Fibroblast of skin of right quadriceps (primary cell): ENCODE data around the gene OVCH1.

ENCODE experiments used
- DNase-seq: peaks from one replicate; pipeline ENCODE4 v3.0.0-alpha.2; 2013

OVCH1 gene, protein sequence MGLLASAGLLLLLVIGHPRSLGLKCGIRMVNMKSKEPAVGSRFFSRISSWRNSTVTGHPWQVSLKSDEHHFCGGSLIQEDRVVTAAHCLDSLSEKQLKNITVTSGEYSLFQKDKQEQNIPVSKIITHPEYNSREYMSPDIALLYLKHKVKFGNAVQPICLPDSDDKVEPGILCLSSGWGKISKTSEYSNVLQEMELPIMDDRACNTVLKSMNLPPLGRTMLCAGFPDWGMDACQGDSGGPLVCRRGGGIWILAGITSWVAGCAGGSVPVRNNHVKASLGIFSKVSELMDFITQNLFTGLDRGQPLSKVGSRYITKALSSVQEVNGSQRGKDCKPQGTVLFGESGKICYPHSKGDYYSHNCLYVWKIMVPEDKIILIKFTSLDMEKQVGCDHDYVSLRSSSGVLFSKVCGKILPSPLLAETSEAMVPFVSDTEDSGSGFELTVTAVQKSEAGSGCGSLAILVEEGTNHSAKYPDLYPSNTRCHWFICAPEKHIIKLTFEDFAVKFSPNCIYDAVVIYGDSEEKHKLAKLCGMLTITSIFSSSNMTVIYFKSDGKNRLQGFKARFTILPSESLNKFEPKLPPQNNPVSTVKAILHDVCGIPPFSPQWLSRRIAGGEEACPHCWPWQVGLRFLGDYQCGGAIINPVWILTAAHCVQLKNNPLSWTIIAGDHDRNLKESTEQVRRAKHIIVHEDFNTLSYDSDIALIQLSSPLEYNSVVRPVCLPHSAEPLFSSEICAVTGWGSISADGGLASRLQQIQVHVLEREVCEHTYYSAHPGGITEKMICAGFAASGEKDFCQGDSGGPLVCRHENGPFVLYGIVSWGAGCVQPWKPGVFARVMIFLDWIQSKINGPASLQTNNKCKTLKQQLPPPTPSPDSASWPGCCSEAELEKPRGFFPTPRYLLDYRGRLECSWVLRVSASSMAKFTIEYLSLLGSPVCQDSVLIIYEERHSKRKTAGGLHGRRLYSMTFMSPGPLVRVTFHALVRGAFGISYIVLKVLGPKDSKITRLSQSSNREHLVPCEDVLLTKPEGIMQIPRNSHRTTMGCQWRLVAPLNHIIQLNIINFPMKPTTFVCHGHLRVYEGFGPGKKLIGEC

DNA sequence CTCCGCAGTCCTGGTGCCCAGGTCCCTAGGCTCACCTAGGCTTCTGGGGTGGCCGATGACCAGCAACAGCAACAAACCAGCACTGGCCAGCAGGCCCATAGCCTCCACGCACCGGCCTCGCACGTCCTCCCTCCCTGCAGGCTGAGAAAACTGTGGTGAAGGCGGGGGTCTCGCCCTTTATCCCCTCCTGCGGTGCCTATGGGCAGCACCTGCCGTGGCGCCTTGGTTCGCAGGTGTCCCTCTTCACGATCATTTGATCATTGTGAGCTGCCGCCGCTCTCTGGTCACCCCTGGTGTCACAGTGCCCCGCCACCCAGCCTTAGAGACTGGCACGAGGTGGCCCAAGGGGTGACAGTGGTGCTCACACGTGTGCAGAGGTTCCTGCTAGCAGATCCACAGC is at the start of gene OVCH1:
TSS of gene OVCH1 (minus strand) at position 99 of the 400 bp plus-strand sequence. CDS start at position 99, 0 bp downstream.
- DNase-seq: no peak

DNA sequence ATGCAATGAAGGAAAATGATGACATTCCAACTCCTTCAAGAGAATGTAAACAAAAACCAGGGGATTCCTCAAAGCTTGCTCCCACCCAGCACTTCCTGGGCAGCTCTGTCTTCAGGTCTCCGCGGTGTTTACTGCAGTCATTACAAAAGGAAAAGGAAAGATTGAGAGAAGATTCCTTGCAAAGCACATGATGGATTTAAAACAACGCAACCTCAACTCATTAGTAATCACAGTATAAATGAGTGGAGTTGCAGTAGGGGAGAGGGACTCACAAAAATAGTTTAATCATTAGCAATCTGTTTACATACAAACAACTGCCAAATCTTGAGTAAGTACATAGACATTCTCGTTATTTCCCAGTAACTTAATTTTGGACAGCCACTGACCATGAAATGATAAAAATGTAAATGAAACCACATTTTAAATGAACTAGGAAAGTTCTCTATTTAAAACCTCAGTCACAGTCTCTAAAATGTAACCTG is 49.7 kb upstream of the OVCH1 start:
- peak; percentile 30 for DNase-seq

DNA sequence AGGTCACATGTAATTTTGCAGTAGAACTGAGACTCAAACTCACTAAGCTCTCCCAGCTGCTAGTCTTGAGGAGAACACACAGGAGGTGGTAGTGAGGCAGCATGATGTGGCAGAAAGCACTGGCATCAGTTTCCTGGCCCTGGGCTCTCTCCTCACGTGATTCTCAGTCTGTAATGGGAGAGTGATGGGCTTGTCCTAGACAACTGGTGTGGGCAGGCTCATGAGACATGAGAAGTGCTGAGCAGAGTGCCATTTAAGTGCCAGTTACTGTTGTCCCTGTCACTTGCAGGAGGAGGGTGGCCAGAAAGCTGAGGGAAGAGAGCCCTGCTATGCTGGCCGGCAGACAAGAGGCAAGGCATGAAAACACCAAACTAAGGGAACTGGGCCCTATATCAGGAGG is 48.5 kb upstream of the OVCH1 start:
- no peak for DNase-seq

DNA sequence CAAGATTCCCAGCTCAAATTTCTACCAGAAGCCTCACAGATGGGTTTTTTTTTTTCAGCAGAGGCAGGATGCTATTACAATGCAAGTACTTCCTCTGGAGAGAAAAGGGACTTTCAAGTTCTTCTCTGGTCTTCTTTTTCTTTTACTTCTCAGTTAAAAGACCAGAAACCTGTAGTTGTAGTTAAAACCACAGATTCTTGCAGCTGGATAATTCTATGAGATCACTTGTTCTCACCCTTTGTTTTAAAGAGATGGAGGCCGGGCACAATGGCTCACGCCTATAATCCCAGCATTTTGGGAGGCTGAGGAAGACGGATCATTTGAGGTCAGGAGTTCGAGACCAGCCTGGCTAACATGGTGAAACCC is 47.6 kb upstream of the OVCH1 start:
- DNase-seq: no peak

DNA sequence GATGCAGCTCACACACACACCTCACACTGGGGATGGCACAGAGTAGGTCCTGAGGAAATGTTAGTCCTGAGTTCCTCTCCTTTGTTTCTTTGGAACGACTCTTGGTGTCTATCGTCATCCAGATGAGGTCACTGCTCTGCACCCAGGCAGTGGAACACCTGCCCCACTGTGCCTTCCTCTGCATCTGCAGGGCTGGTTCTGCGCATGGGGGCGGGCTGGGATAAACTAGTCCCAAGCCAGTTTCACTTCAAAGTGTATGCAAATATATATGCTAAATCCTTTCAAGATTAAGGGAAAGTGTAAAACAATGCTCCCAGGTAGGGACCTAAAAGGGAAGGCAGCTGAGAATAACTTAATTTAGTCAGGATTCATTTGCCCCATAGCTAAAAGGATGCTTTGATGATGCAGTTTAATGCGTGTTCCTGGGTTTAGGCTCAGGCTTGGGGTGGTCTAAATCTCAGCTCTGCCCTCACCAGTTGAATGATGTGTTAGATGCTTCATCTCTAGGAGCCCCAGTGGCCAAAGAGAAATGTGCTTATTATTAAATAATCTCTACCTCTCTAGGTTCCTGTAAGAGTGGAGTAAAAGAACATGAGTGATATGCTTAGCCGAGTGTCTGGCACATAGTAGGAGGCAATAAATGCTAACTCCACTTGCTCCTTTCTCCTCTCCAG is 47.1 kb upstream of the OVCH1 start:
- no peak for DNase-seq

DNA sequence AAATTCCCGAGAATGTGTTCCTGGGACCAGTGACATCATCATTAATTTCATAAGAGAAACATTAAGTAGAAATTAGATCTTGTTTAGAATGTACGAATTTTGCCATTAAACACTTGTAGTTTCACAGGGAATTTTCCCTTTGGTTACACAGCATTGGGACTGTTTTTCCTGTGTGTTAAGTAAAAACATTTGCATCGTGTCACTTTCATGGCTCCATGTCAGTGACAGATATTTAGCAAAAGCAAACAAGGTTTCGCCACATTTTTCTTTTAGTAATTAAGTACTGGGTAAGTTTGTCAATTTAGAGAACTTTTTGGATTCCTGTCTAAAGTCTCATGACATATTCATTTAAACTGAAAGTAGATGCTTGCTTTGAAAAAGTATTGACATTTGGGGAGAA is 45.5 kb upstream of the OVCH1 start:
- DNase-seq: peak; percentile 13

DNA sequence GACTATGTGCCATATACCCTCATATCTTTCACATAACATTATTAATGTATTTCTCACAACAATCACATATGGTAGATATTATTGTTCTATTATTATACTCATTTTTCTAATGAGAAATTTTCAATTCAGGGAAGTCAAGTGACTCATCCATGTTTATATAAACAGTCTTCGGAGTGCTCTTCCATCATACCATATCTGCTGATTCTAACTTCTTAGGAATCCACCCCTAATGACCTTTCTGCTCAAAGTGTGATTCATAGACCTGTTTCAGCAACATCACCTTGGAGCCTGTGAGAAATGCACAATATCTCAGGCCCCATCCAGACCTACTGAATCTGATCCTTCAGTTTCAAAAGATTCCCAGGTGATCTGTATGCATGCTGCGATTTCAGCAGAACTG is 39.8 kb upstream of the OVCH1 start:
- peak; percentile 42 for DNase-seq

DNA sequence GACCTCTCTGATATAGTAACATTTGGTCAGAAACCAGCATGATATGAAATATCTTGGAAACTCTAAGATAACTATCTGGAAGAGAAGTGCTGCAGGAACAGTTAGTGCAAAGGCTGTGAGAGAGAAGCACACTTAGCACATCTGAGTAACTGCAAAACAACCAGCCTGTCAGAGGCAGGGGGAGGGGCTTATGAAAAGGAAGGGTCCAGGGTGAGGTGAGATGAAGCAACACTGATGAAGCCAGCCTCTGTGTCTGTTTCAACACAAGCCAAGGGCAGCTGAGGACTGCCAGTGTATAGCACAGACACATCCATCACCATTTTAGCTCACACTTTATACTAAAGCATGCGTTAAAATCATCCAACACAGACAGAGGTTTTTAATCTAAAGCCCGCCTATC is 37.4 kb upstream of the OVCH1 start:
- DNase-seq: no peak

DNA sequence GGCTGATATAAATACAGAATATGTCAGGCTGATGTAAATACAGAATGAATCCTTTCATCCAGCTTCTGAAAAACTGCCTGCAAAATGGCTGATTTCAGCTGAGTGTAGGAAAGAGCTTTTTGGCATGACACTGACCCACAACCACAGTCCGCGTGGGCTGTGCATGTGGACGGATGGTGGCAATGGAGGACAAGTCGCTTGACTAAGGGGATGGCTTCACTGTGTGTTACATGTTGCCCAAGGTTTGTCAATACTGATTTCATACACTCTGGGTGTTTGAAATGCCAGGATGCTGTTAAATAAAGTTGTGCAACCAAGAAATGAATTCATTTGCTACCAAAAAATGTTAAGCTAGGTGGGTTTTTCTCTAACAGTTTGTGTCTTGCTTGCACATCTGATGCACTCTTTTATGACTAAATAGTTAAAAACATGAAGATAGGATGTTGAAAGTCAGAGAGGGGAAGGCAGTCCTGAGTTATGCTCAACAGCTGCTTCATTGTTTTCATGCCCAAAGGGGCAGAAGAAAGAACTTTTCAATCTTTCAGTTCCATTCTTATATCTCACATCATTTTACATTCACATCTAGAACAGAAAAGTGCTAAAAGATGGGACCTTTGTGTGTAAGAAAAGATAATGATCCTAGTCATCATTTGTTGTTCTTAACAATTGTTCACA is 36.5 kb upstream of the OVCH1 start:
- no peak for DNase-seq

DNA sequence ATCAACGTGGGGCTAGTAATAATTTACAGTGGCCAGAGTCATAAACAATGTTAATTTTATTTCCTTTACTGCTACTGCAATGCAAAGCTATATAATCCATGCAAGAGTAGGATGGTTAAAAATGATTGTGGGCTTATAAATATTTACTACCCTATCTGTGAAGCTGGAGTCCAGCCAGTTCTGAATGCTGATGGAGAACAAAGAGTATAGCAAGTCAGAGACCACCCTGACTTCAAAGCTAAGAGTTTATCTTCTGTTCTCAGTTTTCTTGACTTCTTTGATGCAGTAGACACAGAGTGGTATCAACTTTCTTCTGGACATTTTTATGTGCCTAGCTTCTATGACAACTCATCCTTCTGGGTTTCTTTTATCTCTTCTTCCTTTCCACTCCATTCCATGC is 34.0 kb upstream of the OVCH1 start:
- DNase-seq: no peak

DNA sequence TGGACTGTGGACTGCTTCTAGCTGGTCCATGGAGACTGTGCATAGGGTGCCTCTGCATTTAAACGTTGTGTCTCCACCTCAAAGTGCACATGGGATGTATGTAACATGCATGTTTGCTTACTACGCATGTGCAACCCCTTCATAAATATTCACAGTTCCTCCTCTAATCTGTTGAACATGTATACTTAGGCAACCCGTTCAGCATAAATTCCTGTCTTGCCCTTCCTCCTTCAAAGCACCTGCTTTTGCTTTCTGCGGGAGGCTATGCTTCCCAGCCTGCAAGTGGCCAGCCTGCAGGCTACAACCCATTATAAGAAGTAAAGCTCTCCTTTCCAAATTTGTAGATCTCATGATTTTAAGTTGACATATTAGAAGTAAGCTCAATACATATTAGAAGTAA is 33.0 kb upstream of the OVCH1 start:
- no peak for DNase-seq

DNA sequence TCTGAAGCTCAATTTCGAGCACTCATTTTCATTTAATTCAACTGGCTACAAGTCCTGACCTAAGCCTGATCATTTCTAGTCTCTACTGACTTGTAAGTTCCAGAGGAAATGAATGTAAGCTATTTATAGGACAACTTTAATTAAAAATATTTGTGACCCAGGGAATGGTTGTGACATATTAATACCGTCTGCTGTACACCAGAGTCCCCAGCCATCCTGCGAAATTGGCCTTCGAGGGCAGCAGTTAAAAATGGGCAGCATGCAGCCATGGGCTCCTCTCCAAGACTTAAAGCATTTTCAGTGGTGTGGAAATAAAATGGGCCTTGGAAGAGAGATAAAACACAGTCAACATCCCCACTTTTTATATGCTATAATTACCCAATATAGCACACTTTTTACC is 30.7 kb upstream of the OVCH1 start:
- no peak for DNase-seq

DNA sequence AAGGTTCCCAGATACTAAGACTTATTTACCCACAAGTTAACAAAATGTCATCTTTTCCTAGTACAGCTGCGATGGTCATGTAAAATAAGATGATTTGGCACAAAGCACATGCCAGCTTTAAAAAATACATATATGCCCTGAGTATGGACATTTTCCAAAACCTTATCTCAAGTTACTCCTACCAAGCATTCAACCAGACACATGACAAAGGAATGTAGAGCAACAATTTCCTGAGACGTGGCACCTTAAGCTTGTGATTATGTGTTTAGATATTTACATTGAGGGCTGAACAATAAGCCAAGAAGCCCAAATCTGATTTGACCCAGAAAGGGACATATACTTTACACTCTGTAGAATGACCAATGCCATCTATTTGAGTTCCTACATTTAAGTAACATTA is 24.5 kb upstream of the OVCH1 start:
- DNase-seq: peak; percentile 12

DNA sequence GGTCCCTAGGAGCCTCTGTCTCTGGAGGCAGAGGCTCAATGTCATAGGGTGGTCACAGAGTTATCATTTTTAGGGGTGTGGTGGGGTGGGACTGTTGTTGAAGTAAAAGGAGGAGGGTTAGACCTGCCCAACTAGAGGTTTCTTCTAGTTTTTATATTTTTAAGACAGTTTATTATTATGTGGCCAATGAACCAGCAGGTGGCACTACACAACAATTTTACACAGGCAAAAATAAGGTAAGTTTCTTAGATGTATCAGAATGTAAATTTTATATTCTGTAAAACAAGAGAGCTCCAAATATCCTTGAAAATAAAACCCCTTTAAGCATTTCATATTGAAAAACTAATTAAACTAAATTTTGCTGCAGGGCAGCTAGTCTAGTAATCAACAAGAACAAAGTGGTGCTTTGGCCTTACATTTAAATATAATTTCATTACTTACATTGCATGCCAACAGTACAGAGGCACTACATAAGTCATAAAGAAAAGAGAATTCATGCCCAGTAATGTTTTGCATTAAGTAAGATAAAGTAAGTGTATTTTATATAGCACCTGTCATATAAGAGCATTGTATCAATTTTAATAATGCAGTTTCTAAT is 22.2 kb upstream of the OVCH1 start:
- peak; percentile 42 for DNase-seq

DNA sequence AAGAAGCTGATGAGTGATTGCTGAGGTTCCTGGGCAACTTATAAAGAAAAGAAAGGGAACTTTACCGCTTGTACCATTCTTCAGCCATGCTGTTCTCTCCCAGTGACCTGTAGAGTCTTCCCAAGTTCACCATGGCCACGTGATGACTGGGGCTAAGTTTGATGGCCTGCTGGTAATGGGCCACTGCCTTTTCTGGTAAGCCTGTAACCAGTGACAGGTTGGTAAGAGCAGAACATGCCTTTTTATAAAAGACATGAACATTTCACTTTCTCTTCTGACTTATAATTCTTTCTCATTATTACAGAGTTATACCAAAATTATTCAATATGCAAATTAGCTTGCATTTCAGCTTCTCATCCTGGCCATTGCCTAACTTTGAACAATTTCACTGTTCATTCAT is 20.9 kb upstream of the OVCH1 start:
- no peak for DNase-seq

DNA sequence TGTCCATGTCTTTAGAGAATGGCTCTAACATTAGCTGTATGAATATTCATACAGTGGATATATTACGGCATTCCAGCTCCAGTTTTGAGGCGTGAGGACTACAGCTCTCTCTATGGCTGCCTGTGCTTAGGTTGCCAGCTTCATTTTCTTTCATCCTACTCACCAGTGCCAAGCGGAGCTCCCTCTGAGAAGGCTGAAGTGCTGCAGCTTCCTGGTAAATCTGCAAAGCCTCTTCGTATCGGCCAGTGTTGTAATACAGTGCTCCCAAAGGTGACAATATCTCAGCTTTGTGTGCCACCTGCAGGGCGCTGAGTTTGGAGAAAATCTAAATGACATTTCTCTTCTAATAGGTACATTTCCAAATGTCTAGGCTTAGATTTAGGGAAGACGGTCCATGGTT is 19.8 kb upstream of the OVCH1 start:
- DNase-seq: peak; percentile 1

DNA sequence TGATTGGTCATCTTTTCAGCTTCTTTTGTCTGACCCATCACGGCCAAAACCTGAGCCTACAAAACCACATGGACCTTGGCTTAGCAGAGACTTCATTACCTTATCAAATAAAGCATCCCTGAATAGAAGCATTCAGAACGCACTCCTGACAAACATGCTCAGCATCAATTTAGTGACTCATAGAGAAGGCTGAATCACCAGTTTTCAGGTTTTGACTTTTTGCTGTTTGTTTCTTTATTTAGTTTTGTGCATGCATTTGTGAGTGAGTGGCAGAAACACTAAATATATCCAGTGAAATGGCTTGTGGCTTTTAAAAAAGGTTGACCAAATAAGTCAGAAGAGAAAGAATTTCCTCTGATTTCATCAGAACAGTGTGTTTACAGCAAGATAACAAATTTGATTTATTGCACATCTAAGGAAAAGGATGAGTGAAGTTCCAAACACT is 19.0 kb upstream of the OVCH1 start:
- DNase-seq: peak; percentile 65

DNA sequence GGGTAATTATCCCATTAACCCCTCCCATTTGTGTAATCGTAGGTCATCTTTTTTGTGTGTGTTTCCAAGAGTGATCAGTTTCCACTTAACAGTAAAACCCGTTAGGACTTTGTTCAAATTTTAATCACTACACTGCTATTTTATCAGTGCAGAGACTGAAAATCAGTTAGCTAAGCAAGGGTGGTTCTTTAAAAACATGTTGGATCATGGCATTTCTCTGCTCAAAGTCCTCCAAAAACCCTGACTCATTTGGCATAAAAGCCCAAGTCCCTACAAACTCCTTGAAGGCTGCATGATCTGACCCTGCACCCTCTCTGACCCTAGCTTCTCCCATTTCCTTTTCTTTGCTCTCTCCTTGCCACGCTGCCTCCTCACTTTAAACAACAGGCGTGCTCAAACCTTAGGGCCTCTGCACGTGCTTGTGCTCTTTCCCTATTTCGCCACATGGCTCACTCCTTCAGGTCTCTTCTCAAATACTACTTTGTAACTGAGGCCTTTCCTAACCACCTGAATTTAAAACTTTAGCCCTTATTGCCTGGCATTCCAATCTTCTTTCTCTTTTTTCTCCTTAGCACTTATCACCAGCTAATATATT is 13.2 kb upstream of the OVCH1 start:
- DNase-seq: no peak

DNA sequence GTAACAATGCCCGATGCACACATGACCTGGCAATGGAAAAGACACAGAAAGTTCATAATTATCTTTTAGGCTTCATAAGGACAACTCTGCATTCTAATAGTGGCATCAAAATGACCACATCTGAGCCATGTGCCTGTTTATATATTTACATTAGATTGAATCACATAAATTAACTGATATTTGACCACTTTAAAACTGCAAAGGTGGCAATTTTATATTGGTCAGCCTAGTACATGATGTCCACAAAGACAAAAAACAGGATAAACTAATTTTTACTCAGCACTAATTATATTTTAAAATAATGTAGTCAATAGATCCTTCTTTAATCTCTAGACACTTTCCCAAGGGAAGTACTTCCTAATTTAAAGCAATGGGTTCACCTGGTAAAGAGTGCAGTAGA is 12.0 kb upstream of the OVCH1 start:
- DNase-seq: no peak

DNA sequence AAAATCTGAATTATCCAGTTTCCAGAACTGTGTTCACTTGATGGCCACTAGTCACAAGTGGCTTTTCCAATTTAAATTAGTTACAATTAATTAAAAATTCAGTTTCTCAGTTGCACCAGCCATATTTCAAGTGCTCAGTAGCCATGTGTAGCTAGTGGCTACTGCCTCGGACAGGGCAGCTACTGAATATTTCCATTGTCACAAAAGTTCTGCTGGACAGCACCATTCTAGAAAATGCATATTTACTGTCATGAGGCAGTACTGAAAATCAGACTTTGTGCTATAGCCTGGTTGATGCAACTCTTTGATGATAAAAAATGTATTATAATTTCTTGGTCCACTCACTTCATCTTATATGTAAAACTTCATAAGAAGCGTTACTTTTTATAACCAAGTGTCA is 11.5 kb upstream of the OVCH1 start:
- no peak for DNase-seq

DNA sequence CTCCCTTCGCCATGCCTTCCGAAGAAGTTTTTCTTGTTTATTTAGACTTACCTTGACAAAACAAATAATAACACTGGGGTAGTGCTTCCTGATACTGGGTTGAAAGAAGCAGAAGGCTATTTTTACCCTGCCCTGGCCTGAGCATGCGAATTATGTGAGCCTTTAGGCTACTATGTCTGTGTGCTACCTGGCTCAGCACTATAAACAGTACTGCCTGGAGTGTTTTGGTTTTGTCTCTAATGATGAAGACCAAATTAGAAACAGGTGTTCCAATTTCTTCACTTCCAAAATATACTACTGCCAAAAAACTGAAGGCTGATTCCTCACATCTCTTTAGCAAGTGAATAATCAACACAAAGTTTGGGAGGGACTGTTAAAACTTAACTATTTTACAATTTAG is 7.6 kb upstream of the OVCH1 start:
- no peak for DNase-seq

DNA sequence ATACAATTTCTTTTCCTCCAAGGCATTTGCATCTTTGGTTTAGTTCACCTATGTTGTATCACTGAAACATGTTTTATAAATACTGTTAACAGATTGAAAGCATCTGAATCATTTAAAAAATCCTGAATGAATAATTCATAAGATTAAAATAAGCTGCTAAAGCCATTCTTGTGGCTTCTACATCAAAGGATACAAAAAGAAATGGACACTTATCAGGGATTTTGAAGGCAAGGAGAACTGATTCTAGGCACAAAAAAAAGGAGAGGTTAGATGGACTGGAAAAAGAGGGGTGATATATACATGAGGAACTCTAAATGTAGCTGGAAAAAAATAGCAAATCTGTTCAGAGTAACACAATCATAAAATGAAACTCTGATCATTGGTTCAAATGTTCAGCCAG is 5.8 kb upstream of the OVCH1 start:
- no peak for DNase-seq
